GM18499 (cell line): ENCODE results near the gene PGM3.
"Not testable (repeated sequence)": the region's sequence is repeated elsewhere in the genome, so short reads cannot be mapped to it uniquely, and the experiment has no call there.

ENCODE experiments used
- ATAC-seq: cut with Tn5 transposase; IDR thresholded peaks from one replicate; pipeline ENCODE4 v1.9.1; 2021; ENCODE audit warnings: moderate number of reproducible peaks; ENCODE audit not compliant: insufficient read depth, unreplicated experiment

PGM3 gene

GRCh38 chr6:83192871-83193746 is at the start of gene PGM3, which contains the start of gene RWDD2A:
Gene PGM3, minus strand, starts transcription at chr6:83193265. Its CDS starts 2,253 bp downstream, at chr6:83191012.
Gene RWDD2A, plus strand, starts transcription at chr6:83193357. Its CDS starts 1,095 bp downstream, at chr6:83194452.
- peak; percentile 91 for ATAC-seq

GRCh38 chr6:83231146-83231545 is 38.1 kb upstream of the PGM3 start:
- no peak for ATAC-seq

GRCh38 chr6:83226517-83226916 is 33.5 kb upstream of the PGM3 start:
- no peak for ATAC-seq

- ATAC-seq, result no peak
These were observed 28.9 kb upstream of the PGM3 start for GRCh38 chr6:83221889-83222479.

- ATAC-seq, result no peak
These were observed 28.2 kb upstream of the PGM3 start for GRCh38 chr6:83221276-83221675.

GRCh38 chr6:83220121-83220520 is 27.1 kb upstream of the PGM3 start:
- no peak for ATAC-seq

- ATAC-seq, result no peak
These were observed 25.6 kb upstream of the PGM3 start for GRCh38 chr6:83218646-83219045.

GRCh38 chr6:83216806-83217205 is 23.7 kb upstream of the PGM3 start:
- no peak for ATAC-seq

- peak; percentile 97 for ATAC-seq
These were observed 22.3 kb upstream of the PGM3 start for GRCh38 chr6:83215131-83216047.

- no peak for ATAC-seq
These were observed 9.0 kb upstream of the PGM3 start for GRCh38 chr6:83202031-83202430.

GRCh38 chr6:83199863-83200225 is 6.8 kb upstream of the PGM3 start:
- no peak for ATAC-seq

- ATAC-seq, result peak; percentile 59
These were observed 6.3 kb upstream of the PGM3 start for GRCh38 chr6:83199173-83199862.

GRCh38 chr6:83198486-83199172 is 5.6 kb upstream of the PGM3 start:
- ATAC-seq, result no peak

- no peak for ATAC-seq
These were observed 892 bp upstream of the PGM3 start for GRCh38 chr6:83193747-83194566.

GRCh38 chr6:83192456-83192855 is 609 bp downstream of the PGM3 start:
- ATAC-seq, result no peak

- not testable (repeated sequence) for ATAC-seq
These were observed 1.1 kb downstream of the PGM3 start for GRCh38 chr6:83191974-83192373.

GRCh38 chr6:83190626-83191025 is 2.4 kb downstream of the PGM3 start:
- no peak for ATAC-seq

- no peak for ATAC-seq
These were observed 4.6 kb downstream of the PGM3 start for GRCh38 chr6:83188501-83188900.

GRCh38 chr6:83185096-83185495 is 8.0 kb downstream of the PGM3 start:
- ATAC-seq, result no peak
